HUDEP-2 (cell line): ENCODE measurements around the gene DEF6.

ENCODE experiments used
- DNase-seq, 76 experiments: peaks; one replicate each; lab custom pipeline; 2025; ENCODE audit not compliant: unreplicated experiment in 76 of 76; lab: John Stamatoyannopoulos, UW

Gene DEF6

GRCh38 chr6:35370124-35370741 is 72.6 kb downstream of the DEF6 start:
- DNase-seq: peak in 1 of 76 experiments; percentile 12

GRCh38 chr6:35370785-35371493 is 73.3 kb downstream of the DEF6 start:
- no peak for DNase-seq
